H54 (cell line): ENCODE data around the gene GPR55.
A peak's percentile ranks its signal among the peaks of the same experiment; 100 is the strongest.

ENCODE experiments used
- DNase-seq: peaks from one replicate; pipeline ENCODE4 v3.0.0; 2011; ENCODE audit warnings: low spot score, mixed read lengths; ENCODE audit not compliant: insufficient read length
- FAIRE-seq: peaks from 3 replicates; lab custom pipeline; 2011; peaks lifted over from hg19 to GRCh38; lab: Jason Lieb, UNC
- POLR2A ChIP-seq: IDR thresholded peaks from 2 replicates; pipeline ENCODE4 v1.6.1; 2011; ENCODE audit warnings: low read depth, mild to moderate bottlenecking, low read length

Gene GPR55

DNA sequence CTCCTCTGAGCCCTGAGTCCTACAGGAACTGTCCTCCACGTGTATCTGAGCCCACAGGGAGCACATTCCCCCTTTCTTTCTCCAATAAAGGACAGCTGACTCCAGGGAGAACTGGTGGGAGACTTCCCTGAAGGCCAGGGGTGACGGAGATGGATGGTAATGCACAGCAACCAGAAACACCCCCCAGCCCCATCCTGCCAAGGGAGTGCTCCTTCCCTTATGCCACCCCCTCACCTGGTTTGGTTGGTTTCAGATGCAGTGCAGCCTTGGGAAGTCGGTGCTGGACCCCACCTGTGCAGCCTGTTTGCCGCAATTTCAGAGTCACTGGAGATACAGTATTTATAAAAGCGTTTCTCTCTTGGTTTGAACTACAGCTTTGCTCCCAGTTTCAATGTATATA lies 24.0 kb downstream of the GPR55 start:
- DNase-seq (no peak), FAIRE-seq (no peak)
- no peak for TF ChIP-seq POLR2A

GRCh38 chr2:230900336-230900995 lies 24.6 kb downstream of the GPR55 start:
- FAIRE-seq (no peak), DNase-seq (no peak)
- no peak for TF ChIP-seq POLR2A

DNA sequence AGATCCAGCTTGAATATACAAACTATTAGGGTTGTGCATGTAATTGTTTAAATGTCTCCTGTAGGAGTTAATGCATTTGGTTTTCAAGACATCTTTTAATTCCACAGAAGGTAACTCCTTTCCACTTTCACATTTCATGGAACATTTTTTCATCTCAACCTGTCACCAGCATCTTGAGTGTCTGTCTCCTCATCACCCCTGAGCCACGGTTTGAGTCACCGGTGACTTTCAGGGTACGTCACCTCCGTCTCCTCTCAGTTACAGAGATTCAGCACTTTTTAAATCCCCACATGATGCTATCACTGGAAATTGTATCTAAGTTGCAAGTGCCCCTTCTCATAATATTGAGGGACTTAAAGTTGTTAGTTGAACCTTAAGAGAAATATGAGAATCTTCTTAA lies 25.3 kb downstream of the GPR55 start:
- no peak for DNase-seq
- TF ChIP-seq POLR2A: no peak
- no peak for FAIRE-seq

DNA sequence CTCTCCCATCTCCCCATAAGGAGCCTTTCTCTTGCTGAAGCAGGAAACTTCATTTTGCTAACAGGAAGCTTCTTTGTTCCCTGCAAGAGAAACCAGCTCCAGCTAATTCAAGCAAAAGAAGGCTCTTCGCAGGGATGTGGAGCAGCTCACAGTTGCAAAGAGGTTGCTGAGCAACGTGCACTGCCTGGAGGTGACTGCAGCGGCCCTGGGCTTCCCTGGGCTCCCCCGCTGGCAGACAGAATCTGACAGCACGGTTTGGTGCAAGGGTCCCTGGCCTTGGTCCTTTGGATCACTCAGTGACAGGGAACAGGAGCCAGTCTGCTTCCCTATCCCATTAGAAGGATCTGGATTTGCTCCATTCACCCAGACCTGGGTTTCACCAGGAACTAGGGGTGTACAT lies 25.8 kb downstream of the GPR55 start:
- DNase-seq (no peak), FAIRE-seq (no peak)
- TF ChIP-seq POLR2A: no peak

- FAIRE-seq (no peak), DNase-seq (no peak)
These were observed 26.3 kb downstream of the GPR55 start for GRCh38 chr2:230898713-230899091.

DNA sequence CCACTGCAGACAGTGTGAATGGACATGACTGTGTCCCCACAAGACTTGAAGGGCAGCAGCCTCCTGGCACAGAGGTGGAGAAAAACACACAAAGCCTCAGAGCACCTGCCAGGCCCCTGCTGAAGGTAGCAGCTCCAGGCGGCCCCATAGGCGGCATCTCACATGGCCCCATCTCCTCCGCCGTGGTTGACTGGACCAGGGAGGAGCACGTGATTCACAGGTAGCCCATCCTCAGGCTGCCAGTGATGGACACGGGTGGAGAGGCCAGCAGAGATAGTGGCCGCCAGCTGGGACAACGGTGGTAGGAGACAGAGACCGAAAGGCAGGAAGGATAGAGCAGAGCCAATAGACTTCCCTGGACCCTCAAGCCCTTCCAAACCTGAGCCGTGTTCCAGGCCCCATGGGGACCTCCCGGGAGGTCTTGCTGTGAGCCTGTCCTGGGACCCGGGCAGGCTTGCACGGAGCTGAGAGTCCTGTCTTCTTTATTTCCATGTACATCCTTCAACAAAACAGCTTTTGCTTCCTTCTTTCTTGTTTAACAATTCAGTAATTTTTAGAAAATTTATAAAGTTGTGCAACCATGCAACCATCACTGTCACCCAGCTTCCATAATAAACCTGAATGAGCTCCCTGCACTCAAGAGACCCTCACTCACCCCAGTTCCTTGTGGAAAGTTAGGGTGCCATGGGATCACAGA lies 26.9 kb downstream of the GPR55 start:
- FAIRE-seq (no peak), DNase-seq (no peak)
- TF ChIP-seq POLR2A: no peak

More at GRCh38 chr2:230898713-230899091, 26.3 kb downstream of the GPR55 start:
- no peak for TF ChIP-seq POLR2A

- no peak for TF ChIP-seq POLR2A
- FAIRE-seq: no peak
- DNase-seq: no peak
These were observed 28.5 kb downstream of the GPR55 start for GRCh38 chr2:230896346-230897115.

DNA sequence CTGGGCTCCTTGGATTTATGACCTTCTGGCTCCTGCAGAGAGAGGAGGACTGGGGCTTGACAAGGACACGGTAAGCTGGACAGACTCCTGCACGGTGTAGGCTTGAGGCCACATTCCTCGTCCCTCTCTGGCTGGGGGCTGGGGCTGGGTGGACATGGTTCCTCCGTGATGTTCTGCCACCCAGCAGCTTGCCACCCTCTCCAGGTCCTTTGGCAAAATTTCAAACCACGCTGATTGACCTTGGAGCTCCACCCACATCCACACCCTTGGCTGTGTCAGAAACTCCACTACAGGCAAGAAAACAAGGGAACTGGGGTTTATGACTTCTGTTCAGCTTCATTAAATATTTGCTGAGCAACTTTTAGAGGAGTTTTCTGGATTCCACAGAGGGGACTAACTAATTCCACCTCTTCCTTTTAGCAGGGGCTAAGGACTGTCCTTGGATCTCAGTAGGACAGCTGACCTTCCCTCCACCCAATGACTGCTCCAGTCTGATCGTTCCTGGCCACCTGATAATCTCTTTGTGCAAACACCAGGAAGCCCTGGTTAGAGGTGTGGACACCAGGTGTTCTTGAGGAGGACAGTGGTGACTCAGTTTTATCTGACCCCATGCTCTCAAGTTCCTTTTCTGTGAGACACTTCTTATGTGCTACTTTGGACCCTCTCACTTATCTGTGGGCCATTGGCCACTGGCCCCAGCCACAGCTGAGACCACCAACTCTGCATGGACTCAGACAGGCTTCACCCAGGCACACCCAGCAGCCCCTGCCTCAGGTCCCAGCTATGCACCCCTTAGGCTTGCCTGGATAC lies 29.3 kb downstream of the GPR55 start:
- FAIRE-seq (no peak), DNase-seq (no peak)
- TF ChIP-seq POLR2A: no peak

DNA sequence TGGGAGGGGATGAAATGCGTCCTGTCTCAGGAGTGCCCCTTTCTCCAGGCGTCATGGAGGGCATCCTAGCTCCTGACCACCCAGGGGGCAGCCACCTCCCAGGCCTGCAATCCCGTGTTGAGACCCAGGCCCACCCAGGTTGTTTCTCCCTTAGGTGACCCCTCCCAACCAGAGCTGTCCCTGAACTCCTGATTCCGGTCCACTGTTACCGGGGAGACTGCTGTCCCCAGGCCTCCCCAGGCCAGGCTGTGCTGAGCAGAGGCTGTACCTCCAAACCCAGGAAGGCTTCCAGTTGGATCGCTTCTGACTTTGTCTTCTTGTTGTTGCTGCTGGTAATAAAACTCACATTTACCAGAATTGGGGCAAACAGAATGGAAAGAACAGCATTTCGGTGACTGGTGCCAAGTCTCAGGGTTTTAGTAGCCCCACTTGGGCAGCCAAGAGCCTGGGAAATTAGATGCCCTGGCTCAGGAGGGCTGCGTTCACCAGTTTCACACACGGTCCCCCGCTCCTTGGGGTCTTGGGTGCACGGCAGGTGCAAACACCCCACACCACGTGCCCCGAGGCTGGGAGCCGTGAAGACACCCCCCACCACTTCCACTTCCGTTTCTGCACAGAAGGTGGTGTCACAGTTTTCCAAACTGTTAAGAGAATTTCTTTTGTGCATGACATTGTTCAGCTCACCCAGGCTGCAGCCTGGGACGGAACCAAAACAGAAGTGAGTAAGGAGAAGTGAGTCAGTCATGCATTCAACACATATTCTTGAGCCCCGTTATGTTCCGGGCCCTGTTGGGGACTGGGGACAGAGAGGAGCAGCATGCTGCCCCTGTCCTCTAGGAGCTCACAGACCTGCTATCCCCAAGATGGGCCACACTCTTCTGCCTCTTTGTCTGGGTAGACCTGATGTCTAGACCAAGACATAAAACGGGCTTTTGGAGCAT lies 30.9 kb downstream of the GPR55 start:
- TF ChIP-seq POLR2A: no peak
- DNase-seq (peak; percentile 26), FAIRE-seq (no peak)

GRCh38 chr2:230893338-230893737 lies 31.7 kb downstream of the GPR55 start:
- no peak for FAIRE-seq
- no peak for DNase-seq
- no peak for TF ChIP-seq POLR2A

DNA sequence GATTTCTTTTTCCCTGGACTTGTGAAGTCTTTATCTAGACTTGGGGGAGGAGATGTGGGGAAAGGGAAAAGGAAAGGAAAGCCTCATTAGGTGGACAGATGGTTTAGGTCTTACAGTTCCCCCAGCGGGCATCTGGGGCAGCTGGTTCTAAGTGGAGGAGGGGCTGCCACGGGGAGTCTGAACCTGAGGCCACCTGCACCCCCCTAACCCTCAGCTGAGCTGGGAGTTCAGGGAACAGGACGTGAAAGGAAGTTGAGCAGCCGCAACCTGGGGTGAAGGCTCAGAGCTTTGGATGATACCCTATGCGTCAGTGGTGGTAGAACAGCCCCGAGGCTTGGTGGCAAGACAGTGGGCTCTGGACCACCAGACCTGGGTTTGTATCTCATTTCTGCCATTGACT lies 33.5 kb downstream of the GPR55 start:
- TF ChIP-seq POLR2A: no peak
- FAIRE-seq: no peak
- DNase-seq: no peak

DNA sequence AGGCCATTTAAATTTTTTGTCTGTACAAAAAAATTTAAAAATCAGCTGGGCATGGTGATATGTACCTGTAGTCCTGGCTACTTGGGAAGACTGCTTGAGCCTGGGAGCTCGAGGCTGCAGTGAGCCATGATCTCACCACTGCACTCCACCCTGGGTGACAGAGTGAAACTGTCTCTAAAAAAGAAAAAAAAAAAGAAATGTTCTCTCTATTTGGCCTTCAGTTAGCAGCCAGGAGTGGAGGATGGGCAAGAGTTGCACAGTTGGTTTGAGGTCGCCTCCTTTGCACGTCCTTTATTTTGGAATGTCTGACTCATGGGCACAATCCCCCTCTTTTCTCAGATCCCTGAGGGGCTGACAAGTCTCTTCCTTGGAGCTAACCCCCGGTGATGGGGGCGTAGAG lies 34.0 kb downstream of the GPR55 start:
- no peak for TF ChIP-seq POLR2A
- DNase-seq: no peak
- no peak for FAIRE-seq

DNA sequence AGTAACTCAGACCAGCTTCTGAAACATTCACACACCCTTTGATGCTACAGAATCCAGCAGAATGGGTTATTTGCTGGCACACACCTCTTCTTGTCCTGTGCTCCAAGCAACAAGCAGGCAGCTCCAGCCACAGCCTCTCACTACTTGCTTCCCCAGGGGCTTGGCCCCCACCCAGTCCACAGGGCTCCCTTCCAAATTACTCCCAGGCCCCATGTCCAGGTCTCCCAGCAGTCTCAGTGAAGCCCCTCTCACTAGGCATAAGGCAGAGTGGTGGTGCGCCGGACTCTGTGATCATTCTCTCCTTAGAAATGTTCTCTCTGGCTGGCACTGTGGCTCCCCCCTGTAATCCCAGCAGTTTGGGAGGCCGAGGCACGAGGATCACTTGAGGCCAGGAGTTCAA lies 34.4 kb downstream of the GPR55 start:
- FAIRE-seq (no peak), DNase-seq (no peak)
- no peak for TF ChIP-seq POLR2A
